WERI-Rb-1 (cell line): ENCODE results near the gene CLEC16A.

Experiments used
- DNase-seq: peaks from one replicate; pipeline ENCODE4 v3.0.0-alpha.2; 2020
- H3K27ac ChIP-seq: fragments of 250-450 bp; sonication (Bioruptor Pico); 2 replicates; pipeline ENCODE4 v1.5.1; 2020; ENCODE audit warnings: mild to moderate bottlenecking, moderate library complexity
- H3K27me3 ChIP-seq: fragments of 250-450 bp; sonication (Bioruptor Pico); 2 replicates; pipeline ENCODE4 v1.5.1; 2021; ENCODE audit warnings: mild to moderate bottlenecking, low read depth, moderate library complexity; ENCODE audit not compliant: insufficient read depth, severe bottlenecking
- H3K36me3 ChIP-seq: fragments of 250-450 bp; sonication (Bioruptor Pico); 2 replicates; pipeline ENCODE4 v1.5.1; 2020; ENCODE audit warnings: mild to moderate bottlenecking, moderate library complexity
- H3K4me3 ChIP-seq: 2 replicates; pipeline ENCODE4 v1.5.1; 2011; ENCODE audit warnings: low read depth, mild to moderate bottlenecking, control low read depth, low read length
- H3K9me3 ChIP-seq: fragments of 250-450 bp; sonication (Bioruptor Pico); 2 replicates; pipeline ENCODE4 v1.5.1; 2021; ENCODE audit warnings: mild to moderate bottlenecking, moderate library complexity; ENCODE audit not compliant: severe bottlenecking
- CTCF ChIP-seq: IDR thresholded peaks from 2 replicates; pipeline ENCODE4 v1.5.1; 2011; ENCODE audit warnings: low read depth, mild to moderate bottlenecking, control low read depth, inconsistent platforms, low read length

Gene CLEC16A

GRCh38 chr16:11024333-11025053 is 80.1 kb downstream of the CLEC16A start:
- H3K4me3 ChIP-seq, result no peak overlapping the region
- DNase-seq, result no peak
- no peaks in the 10 kb centered on the region for H3K27me3 ChIP-seq
- peaks cover 20% of the 10 kb centered on the region for H3K36me3 ChIP-seq
- H3K27ac ChIP-seq, result no peak overlapping the region
- no peak for TF ChIP-seq CTCF
- no peaks in the 10 kb centered on the region for H3K9me3 ChIP-seq

GRCh38 chr16:11025120-11025531 is 80.8 kb downstream of the CLEC16A start:
- peaks cover 24% of the 10 kb centered on the region for H3K36me3 ChIP-seq
- no peak for TF ChIP-seq CTCF

GRCh38 chr16:11029948-11030347 is 85.6 kb downstream of the CLEC16A start:
- DNase-seq, result no peak
- H3K4me3 ChIP-seq, result no peak overlapping the region
- H3K36me3 ChIP-seq, result peaks cover 31% of the 10 kb centered on the region
- no peaks in the 10 kb centered on the region for H3K9me3 ChIP-seq
- no peak overlapping the region for H3K27ac ChIP-seq
- H3K27me3 ChIP-seq, result no peaks in the 10 kb centered on the region
- TF ChIP-seq CTCF, result no peak

More at GRCh38 chr16:11025120-11025531, 80.8 kb downstream of the CLEC16A start:
- no peak for DNase-seq
- Histone ChIP-seq H3K9me3 (no peaks in the 10 kb centered on the region), H3K27ac (no peak overlapping the region), H3K27me3 (no peaks in the 10 kb centered on the region), H3K4me3 (no peak overlapping the region)

- no peak for DNase-seq
- Histone ChIP-seq H3K27me3 (no peaks in the 10 kb centered on the region), H3K4me3 (no peak overlapping the region), H3K9me3 (no peaks in the 10 kb centered on the region), H3K36me3 (peaks cover 29% of the 10 kb centered on the region), H3K27ac (no peak overlapping the region)
- no peak for TF ChIP-seq CTCF
Observed at GRCh38 chr16:11030990-11031510, 86.7 kb downstream of the CLEC16A start.

GRCh38 chr16:11032000-11032921 is 87.9 kb downstream of the CLEC16A start:
- H3K9me3 ChIP-seq, result no peaks in the 10 kb centered on the region
- H3K27me3 ChIP-seq, result no peaks in the 10 kb centered on the region
- DNase-seq, result no peak
- TF ChIP-seq CTCF, result no peak
- no peak overlapping the region for H3K4me3 ChIP-seq
- no peak overlapping the region; the same call in 1 of the 2 replicates for H3K27ac ChIP-seq
- H3K36me3 ChIP-seq, result peaks cover 25% of the 10 kb centered on the region
